Stimulated activated naive CD8-positive, alpha-beta T cell treated with anti-CD3 and anti-CD28 coated beads, Interleukin-15, amount 100 ng/mL, for 72 hours (primary cell): ENCODE measurements around the gene DOCK10.

Experiments used
- ATAC-seq: fragments of 150-1000 bp; cut with Tn5 transposase; 2 replicates; pipeline ENCODE4 v1.10.0; 2021; ENCODE audit warnings: mild to moderate bottlenecking, moderate library complexity
- DNase-seq, 2 donors: peaks; one replicate each; pipeline ENCODE4 v3.0.0; 2021 to 2022
- H3K27ac Mint-ChIP-seq, 2 donors: one replicate each; pipeline ENCODE4 v1.8.0; 2022; ENCODE audit warnings: mild to moderate bottlenecking in 2 of 2, mixed read lengths in 2 of 2, moderate library complexity in 2 of 2
- H3K27me3 Mint-ChIP-seq: one replicate; pipeline ENCODE4 v1.8.0; 2022; ENCODE audit warnings: mixed read lengths
- H3K4me1 Mint-ChIP-seq: one replicate; pipeline ENCODE4 v1.8.0; 2022; ENCODE audit warnings: mild to moderate bottlenecking, mixed read lengths
- H3K4me3 Mint-ChIP-seq, 2 donors: one replicate each; pipeline ENCODE4 v1.8.0; 2022; ENCODE audit warnings: mild to moderate bottlenecking in 2 of 2, mixed read lengths in 2 of 2, moderate library complexity in 1 of 2
- H3K9me3 Mint-ChIP-seq, 2 donors: one replicate each; pipeline ENCODE4 v1.8.0; 2022; ENCODE audit warnings: mixed read lengths in 2 of 2

Gene DOCK10

DNA sequence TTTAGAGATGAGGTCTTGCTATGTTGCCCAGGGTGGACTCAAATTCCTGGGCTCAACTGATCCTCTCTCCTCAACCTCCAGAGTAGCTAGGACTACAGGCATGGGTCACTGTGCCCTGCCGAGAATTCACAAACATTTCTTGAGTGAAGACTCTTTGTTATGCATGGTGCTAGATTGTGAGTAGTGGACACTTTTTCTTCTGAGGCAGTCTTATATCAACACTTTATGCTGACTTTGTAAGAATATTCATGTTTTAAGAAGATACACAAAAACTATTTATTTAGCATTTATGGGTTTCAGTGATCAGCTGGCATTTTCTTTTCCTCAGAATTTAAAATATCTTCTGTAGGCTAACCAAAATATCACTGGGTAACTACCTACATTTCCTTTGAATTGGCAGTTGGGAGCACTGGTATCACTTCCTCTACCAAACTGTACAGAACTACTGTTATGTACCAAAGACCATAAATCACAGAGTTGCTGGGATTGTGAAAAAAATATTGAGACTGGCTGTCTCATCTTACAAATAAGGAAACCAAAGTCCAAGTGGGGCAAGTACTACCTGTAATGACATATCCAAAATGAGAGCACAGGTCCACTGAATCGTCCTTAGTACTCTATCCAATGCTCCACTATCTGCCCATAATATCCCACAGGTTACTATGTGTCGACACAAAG, 34.0 kb downstream of the DOCK10 start:
- Mint-ChIP-seq H3K27me3 (no peaks in the 10 kb centered on the region), H3K9me3 (no peaks in the 10 kb centered on the region), H3K4me1 (peaks cover 95% of the 10 kb centered on the region), H3K27ac (no peak overlapping the region), H3K4me3 (peak overlapping the region in 1 of 2 donors; percentile 38)
- no peak for DNase-seq
- ATAC-seq: no peak

DNA sequence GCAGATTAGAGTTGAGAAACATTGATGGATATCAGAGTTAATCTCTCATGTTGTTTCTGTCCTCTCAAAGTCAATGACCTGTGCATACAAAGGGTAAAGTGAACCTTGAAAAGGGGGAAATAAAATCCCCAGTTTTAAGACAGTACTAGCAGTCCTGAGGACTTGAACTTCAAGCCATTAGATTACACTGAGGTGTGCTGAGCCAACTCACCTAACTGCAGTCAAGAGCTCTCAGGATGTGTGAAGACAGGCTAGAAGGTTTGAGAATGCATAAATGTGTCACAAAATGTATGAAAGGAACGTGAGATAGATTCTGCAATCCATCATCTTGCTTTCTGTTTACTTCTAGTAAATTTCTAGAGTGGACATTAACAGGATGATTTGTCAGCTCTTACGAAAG, 35.5 kb downstream of the DOCK10 start:
- DNase-seq (no peak), ATAC-seq (peak; percentile 70)
- Mint-ChIP-seq H3K4me1 (peaks cover 95% of the 10 kb centered on the region), H3K27ac (peak overlapping the region; percentile 73 to 86), H3K27me3 (no peaks in the 10 kb centered on the region), H3K4me3 (peak overlapping the region in 1 of 2 donors; percentile 49), H3K9me3 (no peaks in the 10 kb centered on the region)

- ATAC-seq: no peak
Observed at GRCh38 chr2:225004597-225004996, 37.7 kb downstream of the DOCK10 start.

DNA sequence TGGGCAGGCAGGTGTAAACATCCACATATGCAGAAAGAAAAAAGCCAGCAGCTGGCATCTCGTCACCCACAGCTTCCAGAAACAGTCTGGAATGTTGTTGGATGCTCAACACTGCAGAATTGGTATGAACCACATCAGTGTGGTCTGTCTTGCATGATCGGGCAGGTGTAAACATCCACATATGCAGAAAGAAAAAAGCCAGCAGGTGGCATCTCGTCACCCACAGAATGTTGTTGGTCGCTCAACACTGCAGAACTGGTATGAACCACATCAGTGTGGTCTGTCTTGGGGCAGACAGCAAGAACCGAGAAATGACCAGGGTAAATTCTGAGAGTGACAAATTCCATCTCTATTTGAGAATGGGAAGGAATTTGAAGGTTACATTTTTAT, 39.6 kb downstream of the DOCK10 start:
- H3K4me3 Mint-ChIP-seq: peak overlapping the region; percentile 48 to 61
- no peaks in the 10 kb centered on the region for H3K27me3 Mint-ChIP-seq
- H3K9me3 Mint-ChIP-seq: no peaks in the 10 kb centered on the region
- peak; percentile 82 for ATAC-seq
- peaks cover 92% of the 10 kb centered on the region for H3K4me1 Mint-ChIP-seq
- DNase-seq: peak in 1 of 2 donors; percentile 52
- peak overlapping the region; percentile 50 to 67 for H3K27ac Mint-ChIP-seq

More at GRCh38 chr2:225004597-225004996, 37.7 kb downstream of the DOCK10 start:
- Mint-ChIP-seq H3K9me3 (no peaks in the 10 kb centered on the region), H3K4me3 (no peak overlapping the region), H3K27me3 (no peaks in the 10 kb centered on the region), H3K4me1 (peaks cover 92% of the 10 kb centered on the region), H3K27ac (peak overlapping the region; percentile 17 to 48)
- DNase-seq: no peak

GRCh38 chr2:225002039-225002655, 40.1 kb downstream of the DOCK10 start:
- Mint-ChIP-seq H3K4me3 (peak overlapping the region; percentile 48 to 67), H3K27ac (peak overlapping the region; percentile 67 to 87), H3K9me3 (no peaks in the 10 kb centered on the region), H3K27me3 (no peaks in the 10 kb centered on the region), H3K4me1 (peaks cover 92% of the 10 kb centered on the region)
- DNase-seq: peak; percentile 59 to 71
- ATAC-seq: peak; percentile 78

- DNase-seq: no peak
- H3K9me3 Mint-ChIP-seq: no peaks in the 10 kb centered on the region
- peak overlapping the region in 1 of 2 donors; percentile 63 for H3K27ac Mint-ChIP-seq
- peaks cover 96% of the 10 kb centered on the region for H3K4me1 Mint-ChIP-seq
- H3K27me3 Mint-ChIP-seq: no peaks in the 10 kb centered on the region
- no peak overlapping the region for H3K4me3 Mint-ChIP-seq
- no peak for ATAC-seq
Observed at GRCh38 chr2:224999754-225000153, 42.5 kb downstream of the DOCK10 start.

DNA sequence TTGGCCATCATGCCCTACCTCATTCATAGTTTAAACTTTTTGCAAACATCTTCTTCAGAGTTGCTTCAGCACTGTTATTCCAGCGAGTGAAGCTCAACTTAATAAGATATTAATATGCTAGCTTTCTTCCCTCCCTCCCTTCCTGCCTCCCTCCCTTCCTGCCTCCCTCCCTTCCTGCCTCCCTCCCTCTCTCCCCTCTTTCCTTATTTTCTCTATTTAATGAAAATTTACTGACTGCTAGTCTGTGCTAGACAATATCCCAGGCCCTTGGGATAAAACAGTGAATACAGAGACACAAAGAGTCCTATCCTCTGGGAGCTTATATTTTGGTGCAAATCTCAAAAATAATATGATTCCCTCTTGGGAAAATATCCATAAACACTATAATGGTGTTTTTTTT, 42.9 kb downstream of the DOCK10 start:
- H3K4me3 Mint-ChIP-seq: no peak overlapping the region
- peak overlapping the region; percentile 29 to 78 for H3K27ac Mint-ChIP-seq
- H3K9me3 Mint-ChIP-seq: no peaks in the 10 kb centered on the region
- no peaks in the 10 kb centered on the region for H3K27me3 Mint-ChIP-seq
- peaks cover 96% of the 10 kb centered on the region for H3K4me1 Mint-ChIP-seq
- no peak for ATAC-seq
- no peak for DNase-seq

GRCh38 chr2:224997802-224998201, 44.5 kb downstream of the DOCK10 start:
- Mint-ChIP-seq H3K4me1 (peaks cover 88% of the 10 kb centered on the region), H3K9me3 (no peaks in the 10 kb centered on the region), H3K4me3 (no peak overlapping the region), H3K27ac (peak overlapping the region; percentile 30 to 37), H3K27me3 (no peaks in the 10 kb centered on the region)
- no peak for ATAC-seq
- DNase-seq: no peak

- Mint-ChIP-seq H3K27ac (no peak overlapping the region), H3K27me3 (no peaks in the 10 kb centered on the region)
Observed at GRCh38 chr2:224995419-224995818, 46.8 kb downstream of the DOCK10 start.

GRCh38 chr2:224994242-224994823, 47.9 kb downstream of the DOCK10 start:
- no peak for ATAC-seq
- no peak overlapping the region for H3K4me3 Mint-ChIP-seq
- no peak overlapping the region for H3K27ac Mint-ChIP-seq

More at GRCh38 chr2:224995419-224995818, 46.8 kb downstream of the DOCK10 start:
- H3K4me3 Mint-ChIP-seq: no peak overlapping the region
- no peaks in the 10 kb centered on the region for H3K9me3 Mint-ChIP-seq
- no peak for ATAC-seq
- H3K4me1 Mint-ChIP-seq: peaks cover 91% of the 10 kb centered on the region
- no peak for DNase-seq

GRCh38 chr2:224990710-224991109, 51.6 kb downstream of the DOCK10 start:
- H3K4me1 Mint-ChIP-seq: peaks cover 91% of the 10 kb centered on the region
- no peak for DNase-seq
- H3K9me3 Mint-ChIP-seq: no peaks in the 10 kb centered on the region
- no peak for ATAC-seq
- no peak overlapping the region for H3K27ac Mint-ChIP-seq
- no peak overlapping the region for H3K4me3 Mint-ChIP-seq
- no peaks in the 10 kb centered on the region for H3K27me3 Mint-ChIP-seq

More at GRCh38 chr2:224994242-224994823, 47.9 kb downstream of the DOCK10 start:
- no peak for DNase-seq
- H3K9me3 Mint-ChIP-seq: no peaks in the 10 kb centered on the region
- H3K4me1 Mint-ChIP-seq: peaks cover 91% of the 10 kb centered on the region
- no peaks in the 10 kb centered on the region for H3K27me3 Mint-ChIP-seq

DNA sequence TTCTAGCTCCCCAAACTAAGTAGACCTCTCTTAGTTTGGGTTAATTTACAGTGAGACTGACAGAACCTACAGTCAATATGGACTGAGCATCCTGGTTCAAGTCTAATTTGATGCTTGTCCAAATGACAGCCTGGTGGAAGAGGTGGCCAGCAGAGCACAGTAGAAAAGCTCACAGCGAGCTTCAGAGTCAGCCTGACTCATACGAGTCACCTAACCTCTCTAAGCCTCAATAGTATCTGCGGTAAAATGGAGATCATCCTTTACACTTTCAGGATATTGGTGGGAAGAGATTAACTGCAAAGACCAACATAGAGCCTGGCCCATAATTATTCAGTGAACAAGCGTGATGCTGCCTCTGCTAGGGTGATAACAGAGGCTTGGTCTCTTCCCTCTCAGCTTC, 54.5 kb downstream of the DOCK10 start:
- peak; percentile 55 for ATAC-seq
- Mint-ChIP-seq H3K9me3 (no peaks in the 10 kb centered on the region), H3K27me3 (no peaks in the 10 kb centered on the region), H3K4me1 (peaks cover 99% of the 10 kb centered on the region), H3K4me3 (no peak overlapping the region), H3K27ac (peak overlapping the region in 1 of 2 donors; percentile 83)
- no peak for DNase-seq

DNA sequence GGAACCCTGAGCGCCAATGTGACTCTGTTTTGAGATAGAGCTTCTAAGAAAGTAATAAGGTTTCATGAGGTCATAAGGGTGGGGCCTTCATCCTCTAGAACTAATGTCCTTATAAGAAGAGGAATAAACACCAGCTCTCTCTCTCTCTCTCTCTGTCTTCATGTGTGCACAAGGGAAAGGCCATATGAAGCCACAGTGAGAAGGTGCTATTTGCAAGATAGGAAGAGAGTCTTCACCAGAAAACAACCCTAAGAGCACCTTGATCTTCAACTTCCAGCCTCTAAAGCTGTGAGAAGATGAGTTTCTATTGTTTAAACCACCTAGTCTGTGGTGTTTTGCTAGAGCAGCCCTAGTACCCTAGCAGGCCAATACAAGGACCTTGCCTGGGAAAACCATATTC, 55.8 kb downstream of the DOCK10 start:
- no peak for DNase-seq
- H3K27me3 Mint-ChIP-seq: no peaks in the 10 kb centered on the region
- H3K4me1 Mint-ChIP-seq: peaks cover 99% of the 10 kb centered on the region
- peak; percentile 87 for ATAC-seq
- H3K4me3 Mint-ChIP-seq: peak overlapping the region; percentile 48 to 51
- peak overlapping the region in 1 of 2 donors; percentile 72 for H3K27ac Mint-ChIP-seq
- H3K9me3 Mint-ChIP-seq: no peaks in the 10 kb centered on the region

DNA sequence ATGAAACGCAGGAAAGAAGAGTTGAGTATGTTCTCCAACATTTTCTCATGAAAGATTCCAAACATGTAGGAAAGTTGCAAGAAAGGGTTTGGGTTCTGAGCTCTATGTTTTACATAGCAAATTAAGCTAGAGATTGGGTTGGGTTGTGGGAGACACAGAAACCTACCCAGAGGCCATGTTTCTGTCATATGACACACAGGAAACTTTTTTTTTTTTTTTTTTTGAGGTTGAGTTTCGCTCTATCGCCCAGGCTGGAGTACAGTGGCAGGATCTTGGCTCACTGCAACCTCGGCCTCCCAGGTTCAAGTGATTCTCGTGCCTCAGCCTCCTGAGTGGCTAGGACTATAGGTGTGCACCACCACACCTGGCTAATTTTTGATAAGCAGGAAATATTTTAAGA, 57.6 kb downstream of the DOCK10 start:
- Mint-ChIP-seq H3K27me3 (no peaks in the 10 kb centered on the region), H3K4me3 (peak overlapping the region; percentile 76 to 78), H3K9me3 (no peaks in the 10 kb centered on the region), H3K4me1 (peaks cover 81% of the 10 kb centered on the region), H3K27ac (peak overlapping the region; percentile 94)
- ATAC-seq: peak; percentile 65
- peak in 1 of 2 donors; percentile 26 for DNase-seq

DNA sequence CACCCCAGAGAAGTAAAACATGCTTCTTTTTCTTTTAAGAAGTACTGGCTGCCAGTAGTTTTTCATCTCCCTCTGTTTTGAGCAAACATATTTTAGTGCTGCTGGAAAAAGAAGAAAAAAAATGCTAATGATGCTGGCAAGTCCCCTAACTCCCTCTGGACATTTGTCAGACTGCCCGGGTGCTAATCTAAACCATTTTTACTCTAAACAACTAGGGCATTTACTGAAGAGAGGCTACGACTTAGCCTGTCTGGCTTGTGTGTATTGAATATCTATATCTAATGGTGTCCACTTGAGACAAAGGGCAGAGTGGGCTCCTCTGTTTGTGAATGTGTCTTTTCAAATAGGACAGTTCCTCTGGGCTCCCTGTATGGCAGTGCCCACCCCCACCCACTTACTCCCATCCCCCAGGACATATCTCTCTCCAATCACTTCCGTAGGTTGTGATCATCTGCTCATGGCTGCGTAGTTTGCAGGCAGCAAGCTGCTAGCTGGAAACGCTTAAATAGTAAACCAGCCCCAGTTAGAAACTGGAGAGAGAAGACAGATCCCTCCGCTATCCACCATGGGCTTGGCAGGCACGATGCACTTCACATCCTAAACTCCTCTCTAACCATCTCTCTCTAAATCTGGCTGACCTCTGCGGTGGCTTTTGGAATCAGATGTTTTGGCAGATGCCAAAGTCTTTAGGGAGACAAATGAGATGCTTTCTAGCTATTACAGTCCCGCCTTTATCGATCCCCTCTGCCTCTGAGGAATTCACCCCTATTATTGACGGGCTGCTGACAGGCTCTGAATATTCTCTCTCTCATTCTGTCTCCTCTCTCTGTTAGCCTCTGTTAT, 58.3 kb downstream of the DOCK10 start:
- H3K4me3 Mint-ChIP-seq: peak overlapping the region; percentile 76 to 78

More for the DNA sequence above, 58.3 kb downstream of the DOCK10 start:
- DNase-seq (no peak), ATAC-seq (no peak)
- H3K27ac Mint-ChIP-seq: peak overlapping the region; percentile 94
- H3K9me3 Mint-ChIP-seq: no peaks in the 10 kb centered on the region
- H3K27me3 Mint-ChIP-seq: no peaks in the 10 kb centered on the region
- peaks cover 81% of the 10 kb centered on the region for H3K4me1 Mint-ChIP-seq
